SK-N-SH (cell line): ENCODE measurements around the gene EIF3D. TPM values are rescaled to one million over a fixed set of nuclear protein-coding genes. Genes with fewer than 3 reads are reported as not detected.

Experiments used
- CTCF ChIA-PET: fragments of 300-600, 350-600 bp; formaldehyde crosslinking; extraction: SDS; loops from one replicate; lab custom pipeline; 2021; lab: Yijun Ruan, JAX
- POLR2A ChIA-PET: fragments of 350-600 bp; sonication (Branson Sonifier 250); formaldehyde crosslinking; extraction: SDS; loops from one replicate; lab custom pipeline; 2020; ENCODE audit warnings: antibody characterized with exemption, inconsistent platforms; lab: Yijun Ruan, JAX
- DNase-seq: peaks from one replicate; pipeline ENCODE4 v3.0.0; 2012
- H2AFZ ChIP-seq: fragments of 200-600 bp; sonication (generic); 2 replicates; pipeline ENCODE4 v1.8.1; 2016; ENCODE audit warnings: antibody characterized with exemption, mild to moderate bottlenecking, low read depth
- H3F3A ChIP-seq: fragments of 200-600 bp; sonication (generic); replicated peaks from 2 replicates; pipeline ENCODE3; 2016; ENCODE audit warnings: antibody characterized with exemption, mild to moderate bottlenecking; ENCODE audit not compliant: insufficient read depth
- H3K27ac ChIP-seq, 2 experiments: fragments of 200-500 bp in 1 of 2; fragments of 200-600 bp in 1 of 2; sonication (Bioruptor generic) in 1 of 2; sonication (generic), shearing (Covaris generic) in 1 of 2; 2 replicates each; pipeline versions ENCODE4 v1.5.1 to v1.6.1; 2014 to 2016; ENCODE audit warnings: low read depth in 2 of 2, inconsistent platforms in 1 of 2, low read length in 1 of 2, mild to moderate bottlenecking in 1 of 2, mixed read lengths in 1 of 2
- H3K27me3 ChIP-seq: fragments of 200-600 bp; sonication (generic), shearing (Covaris generic); 2 replicates; pipeline ENCODE4 v1.6.1; 2016; ENCODE audit warnings: mixed run types; ENCODE audit not compliant: insufficient read depth
- H3K36me3 ChIP-seq, 2 experiments: fragments of 200-500 bp in 1 of 2; fragments of 200-600 bp in 1 of 2; sonication (Bioruptor generic) in 1 of 2; sonication (generic) in 1 of 2; replicated peaks in 1 of 2; 2 replicates each; pipeline versions ENCODE3 to v1.5.1; 2014 to 2016; ENCODE audit warnings: low read length in 1 of 2, mild to moderate bottlenecking in 1 of 2; ENCODE audit not compliant: insufficient read depth in 2 of 2, control insufficient read depth in 1 of 2
- H3K4me1 ChIP-seq, 2 experiments: fragments of 200-500 bp in 1 of 2; fragments of 200-600 bp in 1 of 2; sonication (Bioruptor generic) in 1 of 2; sonication (generic), shearing (Covaris generic) in 1 of 2; 2 replicates each; pipeline versions ENCODE4 v1.5.1 to v1.6.1; 2014 to 2016; ENCODE audit warnings: low read depth in 1 of 2, low read length in 1 of 2, mixed run types in 1 of 2; ENCODE audit not compliant: insufficient read depth in 2 of 2, control insufficient read depth in 1 of 2
- H3K4me2 ChIP-seq: fragments of 200-600 bp; sonication (generic), shearing (Covaris generic); 2 replicates; pipeline ENCODE4 v1.6.1; 2017; ENCODE audit warnings: mixed run types
- H3K4me3 ChIP-seq, 2 experiments: fragments of 200-500 bp in 1 of 2; fragments of 200-600 bp in 1 of 2; sonication (Bioruptor generic) in 1 of 2; sonication (generic), shearing (Covaris generic) in 1 of 2; 2 replicates each; pipeline versions ENCODE4 v1.5.1 to v1.8.1; 2014 to 2016; ENCODE audit warnings: low read depth in 2 of 2, inconsistent platforms in 1 of 2, low read length in 1 of 2, mild to moderate bottlenecking in 1 of 2, mixed read lengths in 1 of 2, moderate library complexity in 1 of 2
- H3K79me2 ChIP-seq: fragments of 200-600 bp; sonication (generic); 2 replicates; pipeline ENCODE4 v1.8.1; 2017; ENCODE audit warnings: mild to moderate bottlenecking; ENCODE audit not compliant: insufficient read depth
- H3K9ac ChIP-seq: fragments of 200-600 bp; sonication (generic); 2 replicates; pipeline ENCODE4 v1.6.1; 2017; ENCODE audit warnings: mixed run types
- H3K9me2 ChIP-seq: fragments of 200-600 bp; sonication (generic); 2 replicates; pipeline ENCODE4 v1.6.1; 2017; ENCODE audit warnings: mixed run types
- H3K9me3 ChIP-seq: fragments of 200-600 bp; sonication (generic); 2 replicates; pipeline ENCODE4 v1.6.1; 2017; ENCODE audit warnings: mixed run types, mild to moderate bottlenecking, moderate library complexity
- H4K20me1 ChIP-seq: fragments of 200-600 bp; sonication (generic); 2 replicates; pipeline ENCODE4 v1.6.1; 2017; ENCODE audit warnings: mild to moderate bottlenecking, mixed run types; ENCODE audit not compliant: insufficient read depth
- CTCF ChIP-seq: fragments of 200-600 bp; sonication (generic); IDR thresholded peaks from 2 replicates; pipeline ENCODE4 v1.6.1; 2017; ENCODE audit warnings: antibody characterized with exemption, mild to moderate bottlenecking, moderate library complexity
- FOXJ3 ChIP-seq: sonication (generic); formaldehyde crosslinking; IDR thresholded peaks from 2 replicates; pipeline ENCODE4 v1.5.1; 2020; ENCODE audit warnings: mild to moderate bottlenecking, missing genetic modification reagents
- GABPA ChIP-seq: IDR thresholded peaks from 2 replicates; pipeline ENCODE4 v1.4.0; 2012; ENCODE audit warnings: low read depth, mild to moderate bottlenecking
- IRF3 ChIP-seq: fragments of 150-350 bp; IDR thresholded peaks from 2 replicates; pipeline ENCODE4 v1.6.1; 2016; ENCODE audit warnings: mild to moderate bottlenecking, low read depth, low read length
- PBX3 ChIP-seq: IDR thresholded peaks from 2 replicates; pipeline ENCODE4; 2012
- POLR2AphosphoS5 ChIP-seq: IDR thresholded peaks from 2 replicates; pipeline ENCODE4 v1.6.1; 2012; ENCODE audit warnings: low read depth, low read length
- REST ChIP-seq: IDR thresholded peaks from 2 replicates; pipeline ENCODE4 v1.6.1; 2012; ENCODE audit warnings: mild to moderate bottlenecking, low read depth, low read length, moderate library complexity
- RXRA ChIP-seq: IDR thresholded peaks from 2 replicates; pipeline ENCODE4 v1.4.0; 2012; ENCODE audit warnings: low read depth, mild to moderate bottlenecking, borderline replicate concordance
- TAF1 ChIP-seq: IDR thresholded peaks from 2 replicates; pipeline ENCODE4 v1.6.1; 2012; ENCODE audit warnings: low read depth, mild to moderate bottlenecking, low read length, moderate library complexity, borderline replicate concordance
- TEAD4 ChIP-seq: IDR thresholded peaks from 2 replicates; pipeline ENCODE4 v1.4.0; 2012; ENCODE audit warnings: mild to moderate bottlenecking, borderline replicate concordance; ENCODE audit not compliant: insufficient read depth
- WGBS: methylation state at CpG from one replicate; pipeline ENCODE4 v1.1.6; 2017; ENCODE audit warnings: low lambda C conversion rate; 5-methylcytosine and 5-hydroxymethylcytosine counted together
- polyA plus RNA-seq, 3 experiments: library from polyadenylated mRNA; depleted of rRNA; stranded (reverse); fragments of >200 nt; gene quantifications; 2 replicates each; pipeline ENCODE4 v1.2.3, GENCODE V29; 2012

The EIF3D gene
- polyA plus RNA-seq, 1 of the 3 experiments (the other 2 are of a cell fraction): 423 TPM

GRCh38 chr22:36563898-36564297 is 34.9 kb upstream of the EIF3D start:
- 89% methylated on average over 5 of the region's 5 CpGs for WGBS
- no peak overlapping the region for H3K4me2 ChIP-seq
- H3K4me3 ChIP-seq: no peak overlapping the region
- H3K9me2 ChIP-seq: no peaks in the 10 kb centered on the region
- POLR2A ChIA-PET: no interaction called here
- TF ChIP-seq CTCF: no peak
- no peak for TF ChIP-seq PBX3
- no peak for TF ChIP-seq IRF3
- TF ChIP-seq POLR2AphosphoS5: no peak
- TF ChIP-seq TEAD4: no peak
- TF ChIP-seq FOXJ3 (CRISPR knock-in tag): no peak
- TF ChIP-seq GABPA: no peak
- TF ChIP-seq TAF1: no peak
- no peaks in the 10 kb centered on the region for H3F3A ChIP-seq
- CTCF ChIA-PET: interaction anchor here (0.6 to 3.5 kb wide), 8 partner anchors 9 to 210 kb away, joined by 3 to 11 read pairs (median 3); no protein-coding TSS in a partner anchor
- H3K79me2 ChIP-seq: no peaks in the 10 kb centered on the region
- no peaks in the 10 kb centered on the region for H3K9me3 ChIP-seq
- H4K20me1 ChIP-seq: no peaks in the 10 kb centered on the region
- no peaks in the 10 kb centered on the region for H3K4me1 ChIP-seq
- H2AFZ ChIP-seq: no peak overlapping the region
- no peak for DNase-seq
- no peaks in the 10 kb centered on the region for H3K36me3 ChIP-seq
- no peaks in the 10 kb centered on the region; the same call in 1 of the 2 replicates for H3K27me3 ChIP-seq
- no peak overlapping the region for H3K27ac ChIP-seq
- H3K9ac ChIP-seq: no peak overlapping the region

- POLR2A ChIA-PET: no interaction called here
- Histone ChIP-seq H3K9ac (no peak overlapping the region), H3K4me3 (no peak overlapping the region), H3K36me3 (no peaks in the 10 kb centered on the region), H3K79me2 (no peaks in the 10 kb centered on the region), H3K4me2 (no peak overlapping the region), H3K4me1 (peaks cover 0 to 2% of the 10 kb centered on the region in 2 experiments; a peak in 1 of 4 replicates), H3K27me3 (no peaks in the 10 kb centered on the region; the same call in 1 of the 2 replicates), H2AFZ (no peak overlapping the region), H3K9me2 (no peaks in the 10 kb centered on the region), H3F3A (no peaks in the 10 kb centered on the region), H3K9me3 (no peaks in the 10 kb centered on the region), H4K20me1 (no peaks in the 10 kb centered on the region), H3K27ac (no peak overlapping the region)
- TF ChIP-seq REST (no peak), RXRA (no peak), GABPA (no peak)
- CTCF ChIA-PET: interaction anchor here (0.6 to 3.5 kb wide), 8 partner anchors 9 to 211 kb away, joined by 3 to 11 read pairs (median 3); no protein-coding TSS in a partner anchor
- DNase-seq: no peak
- 85% methylated on average over 6 of the region's 12 CpGs for WGBS
These were observed 34.5 kb upstream of the EIF3D start for GRCh38 chr22:36563444-36563843.
